Endodermal cell (in vitro differentiated cells): ENCODE results near the gene SPON1. TPM values are rescaled to one million over a fixed set of nuclear protein-coding genes. Genes with fewer than 3 reads are reported as not detected.

Source experiments
- DNase-seq: peaks from one replicate; pipeline ENCODE4 v3.0.0-alpha.2; 2017
- H3K27ac ChIP-seq: 2 replicates; pipeline ENCODE4 v1.5.1; 2013; ENCODE audit warnings: mild to moderate bottlenecking, low read depth, low read length, moderate library complexity
- H3K27me3 ChIP-seq: 2 replicates; pipeline ENCODE4 v1.6.1; 2013; ENCODE audit warnings: mild to moderate bottlenecking, low read length, moderate library complexity; ENCODE audit not compliant: insufficient read depth, control insufficient read depth, poor library complexity, severe bottlenecking
- H3K36me3 ChIP-seq: 2 replicates; pipeline ENCODE4 v1.7.0; 2013; ENCODE audit warnings: mild to moderate bottlenecking, low read length, moderate library complexity; ENCODE audit not compliant: control insufficient read depth, insufficient read depth
- H3K4me1 ChIP-seq: one replicate; pipeline ENCODE4 v1.7.0; 2013; ENCODE audit warnings: low read length; ENCODE audit not compliant: control insufficient read depth, insufficient read depth
- H3K4me3 ChIP-seq: 2 replicates; pipeline ENCODE4 v1.5.1; 2013; ENCODE audit warnings: mild to moderate bottlenecking, low read length, moderate library complexity
- H3K9ac ChIP-seq: 2 replicates; pipeline ENCODE4 v1.6.1; 2013; ENCODE audit warnings: mild to moderate bottlenecking, low read length, moderate library complexity; ENCODE audit not compliant: poor library complexity, severe bottlenecking; ENCODE audit errors: extremely low read depth
- H3K9me3 ChIP-seq: 2 replicates; pipeline ENCODE4 v1.6.1; 2013; ENCODE audit warnings: mild to moderate bottlenecking, low read length, moderate library complexity; ENCODE audit not compliant: control insufficient read depth
- H3K27ac Mint-ChIP-seq: 2 replicates; pipeline ENCODE4 v1.8.0; 2020; ENCODE audit warnings: mixed read lengths
- H3K27me3 Mint-ChIP-seq: 2 replicates; pipeline ENCODE4 v1.8.0; 2021; ENCODE audit warnings: mild to moderate bottlenecking, mixed read lengths; ENCODE audit not compliant: insufficient read depth
- H3K36me3 Mint-ChIP-seq: 2 replicates; pipeline ENCODE4 v1.8.0; 2020; ENCODE audit warnings: low read depth, mixed read lengths
- H3K4me1 Mint-ChIP-seq: 2 replicates; pipeline ENCODE4 v1.8.0; 2020; ENCODE audit warnings: mixed read lengths
- H3K4me3 Mint-ChIP-seq: 2 replicates; pipeline ENCODE4 v1.8.0; 2020; ENCODE audit warnings: mild to moderate bottlenecking, moderate library complexity, mixed read lengths
- H3K9me3 Mint-ChIP-seq: 2 replicates; pipeline ENCODE4 v1.8.0; 2020; ENCODE audit warnings: mild to moderate bottlenecking, mixed read lengths
- WGBS, 2 experiments: methylation state at CpG; one replicate each; pipeline versions ENCODE4 v1.1.5 to v1.1.7; 2013; ENCODE audit warnings: missing lambda C conversion rate in 2 of 2, mixed read lengths in 1 of 2; ENCODE audit not compliant: insufficient coverage in 1 of 2, insufficient read length in 1 of 2; 5-methylcytosine and 5-hydroxymethylcytosine counted together
- total RNA-seq, 2 donors: library from RNA; stranded (reverse); fragmentation: NEBNext Ultra II Directional in 1 of 2; extraction: Animal tissue kit (Norgen Biotek cat#: 25700) in 1 of 2; gene quantifications; 2 replicates in 1 of 2; 3 replicates in 1 of 2; pipeline ENCODE4 v1.2.1, GENCODE V29; 2021
- TF ChIP-seq, protein P1 (sequence below): fragments of 200-600 bp; sonication (generic); conservative IDR thresholded peaks from 2 replicates; pipeline ENCODE4 v1.5.0; 2021; ENCODE audit warnings: antibody characterized with exemption, mild to moderate bottlenecking

Gene SPON1
- total RNA-seq, 2 donors from 2014 or later = 0.13 to 1.6 TPM

GRCh38 chr11:13972043-13972910 lies 9.8 kb downstream of the SPON1 start:
- H3K27me3 Mint-ChIP-seq = peaks cover 6% of the 10 kb centered on the region
- no peaks in the 10 kb centered on the region for H3K36me3 Mint-ChIP-seq
- H3K9me3 ChIP-seq = no peaks in the 10 kb centered on the region
- no peak overlapping the region for H3K4me3 ChIP-seq
- DNase-seq = no peak
- H3K4me1 ChIP-seq = peaks cover 6% of the 10 kb centered on the region
- H3K4me3 Mint-ChIP-seq = no peak overlapping the region
- no peak overlapping the region for H3K27ac ChIP-seq
- H3K9me3 Mint-ChIP-seq = no peaks in the 10 kb centered on the region
- 81 to 91% methylated on average over 2 of the region's 2 CpGs for WGBS, 2 experiments
- peaks cover 7% of the 10 kb centered on the region for H3K4me1 Mint-ChIP-seq
- H3K9ac ChIP-seq = no peak overlapping the region
- TF ChIP-seq, protein P1, sequence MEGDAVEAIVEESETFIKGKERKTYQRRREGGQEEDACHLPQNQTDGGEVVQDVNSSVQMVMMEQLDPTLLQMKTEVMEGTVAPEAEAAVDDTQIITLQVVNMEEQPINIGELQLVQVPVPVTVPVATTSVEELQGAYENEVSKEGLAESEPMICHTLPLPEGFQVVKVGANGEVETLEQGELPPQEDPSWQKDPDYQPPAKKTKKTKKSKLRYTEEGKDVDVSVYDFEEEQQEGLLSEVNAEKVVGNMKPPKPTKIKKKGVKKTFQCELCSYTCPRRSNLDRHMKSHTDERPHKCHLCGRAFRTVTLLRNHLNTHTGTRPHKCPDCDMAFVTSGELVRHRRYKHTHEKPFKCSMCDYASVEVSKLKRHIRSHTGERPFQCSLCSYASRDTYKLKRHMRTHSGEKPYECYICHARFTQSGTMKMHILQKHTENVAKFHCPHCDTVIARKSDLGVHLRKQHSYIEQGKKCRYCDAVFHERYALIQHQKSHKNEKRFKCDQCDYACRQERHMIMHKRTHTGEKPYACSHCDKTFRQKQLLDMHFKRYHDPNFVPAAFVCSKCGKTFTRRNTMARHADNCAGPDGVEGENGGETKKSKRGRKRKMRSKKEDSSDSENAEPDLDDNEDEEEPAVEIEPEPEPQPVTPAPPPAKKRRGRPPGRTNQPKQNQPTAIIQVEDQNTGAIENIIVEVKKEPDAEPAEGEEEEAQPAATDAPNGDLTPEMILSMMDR = no peak
- no peaks in the 10 kb centered on the region for H3K36me3 ChIP-seq
- H3K27me3 ChIP-seq = peaks cover 23% of the 10 kb centered on the region
- H3K27ac Mint-ChIP-seq = no peak overlapping the region

DNA sequence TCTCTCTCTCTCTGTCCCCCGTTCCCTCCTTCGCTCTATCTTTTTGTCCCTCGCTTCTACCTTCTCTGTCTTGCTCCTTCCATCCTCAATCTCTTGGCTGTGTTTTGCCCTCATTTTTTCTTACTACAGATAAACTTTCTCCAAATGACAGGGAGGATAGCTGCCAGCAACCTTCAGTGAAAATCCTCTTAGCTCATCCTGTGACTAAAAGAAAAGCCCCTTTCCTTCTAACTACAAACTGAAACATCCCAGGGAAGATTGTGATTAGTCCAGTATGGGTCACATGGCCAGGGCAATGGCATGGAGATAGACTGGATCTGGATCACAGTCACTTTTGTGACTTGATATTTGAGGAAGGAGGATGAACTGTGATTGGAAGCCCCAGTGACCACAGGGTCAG lies 10.4 kb downstream of the SPON1 start:
- Histone ChIP-seq H3K27ac (no peak overlapping the region), H3K36me3 (no peaks in the 10 kb centered on the region), H3K27me3 (peaks cover 17% of the 10 kb centered on the region), H3K4me1 (peaks cover 6% of the 10 kb centered on the region), H3K9ac (no peak overlapping the region), H3K9me3 (no peaks in the 10 kb centered on the region), H3K4me3 (no peak overlapping the region)
- no peaks in the 10 kb centered on the region for H3K36me3 Mint-ChIP-seq
- no peak for DNase-seq
- TF ChIP-seq, protein P1 = no peak
- H3K9me3 Mint-ChIP-seq = no peaks in the 10 kb centered on the region
- no peak overlapping the region for H3K27ac Mint-ChIP-seq
- peaks cover 7% of the 10 kb centered on the region for H3K4me1 Mint-ChIP-seq
- 93 to 100% methylated on average over 2 to 3 of the region's 3 CpGs for WGBS, 2 experiments
- H3K27me3 Mint-ChIP-seq = peaks cover 6% of the 10 kb centered on the region
- H3K4me3 Mint-ChIP-seq = no peak overlapping the region

- Histone ChIP-seq H3K4me1 (peaks cover 6% of the 10 kb centered on the region), H3K36me3 (no peaks in the 10 kb centered on the region), H3K9ac (no peak overlapping the region), H3K27ac (no peak overlapping the region), H3K4me3 (no peak overlapping the region), H3K27me3 (peaks cover 11% of the 10 kb centered on the region), H3K9me3 (no peaks in the 10 kb centered on the region)
- Mint-ChIP-seq H3K4me1 (peaks cover 9% of the 10 kb centered on the region), H3K4me3 (no peak overlapping the region), H3K27me3 (peaks cover 2% of the 10 kb centered on the region), H3K36me3 (no peaks in the 10 kb centered on the region), H3K9me3 (no peaks in the 10 kb centered on the region), H3K27ac (no peak overlapping the region)
- WGBS, 2 experiments = 83 to 100% methylated on average over 1 of the region's 1 CpG
- TF ChIP-seq, protein P1 = no peak
- no peak for DNase-seq
These were observed 12.1 kb downstream of the SPON1 start for GRCh38 chr11:13974631-13975030.
